Panc1 (cell line): Measurements from ENCODE around the gene CLIC4. TPM values are rescaled to one million over a fixed set of nuclear protein-coding genes. Genes with fewer than 3 reads are reported as not detected.

Experiments used
- ATAC-seq: fragments of 200-7000 bp; cut with Tn5 transposase; 2 replicates; pipeline ENCODE4 v1.9.1; 2020; ENCODE audit warnings: mild to moderate bottlenecking, moderate library complexity
- BruUV-seq: library from RNA; stranded (reverse); fragments of 400-500 nt; replicated peaks from 2 replicates; lab custom pipeline; 2021; lab: Mats Ljungman, UMichigan
- CTCF ChIA-PET: fragments of 300-600 bp; sonication (Branson Sonifier 250); formaldehyde crosslinking; loops from one replicate; lab custom pipeline; 2022; ENCODE audit warnings: antibody characterized with exemption; lab: Charles Lee
- POLR2A ChIA-PET: fragments of 300-600 bp; sonication (Branson Sonifier 250); formaldehyde crosslinking; loops from one replicate; lab custom pipeline; 2022; ENCODE audit warnings: antibody characterized with exemption; lab: Charles Lee
- DNase-seq: peaks from one replicate; pipeline ENCODE4 v3.0.0-alpha.2; 2010; ENCODE audit warnings: low read depth, low spot score
- H3K27ac ChIP-seq: 2 replicates; pipeline ENCODE4 v1.5.1; 2011; ENCODE audit warnings: mild to moderate bottlenecking, low read length, inconsistent platforms
- H3K27me3 ChIP-seq: fragments of 200-500 bp; sonication (Bioruptor generic); 2 replicates; pipeline ENCODE4 v1.6.0; 2014; ENCODE audit warnings: low read length, inconsistent platforms; ENCODE audit not compliant: control insufficient read depth, insufficient read depth
- H3K36me3 ChIP-seq: fragments of 200-500 bp; sonication (Bioruptor generic); 2 replicates; pipeline ENCODE4 v1.5.1; 2014; ENCODE audit warnings: inconsistent platforms, mild to moderate bottlenecking, low read length, moderate library complexity; ENCODE audit not compliant: control insufficient read depth, insufficient read depth
- H3K4me1 ChIP-seq: 2 replicates; pipeline ENCODE4 v1.5.1; 2011; ENCODE audit warnings: inconsistent platforms, mild to moderate bottlenecking, low read length, moderate library complexity; ENCODE audit not compliant: control insufficient read depth, insufficient read depth
- H3K4me3 ChIP-seq, 2 experiments: 2 replicates each; pipeline ENCODE4 v1.5.1; 2011 to 2012; ENCODE audit warnings: low read depth in 2 of 2, low read length in 2 of 2, mild to moderate bottlenecking in 2 of 2, inconsistent platforms in 1 of 2, moderate library complexity in 1 of 2
- H3K9me3 ChIP-seq: fragments of 200-500 bp; sonication (Bioruptor generic); 2 replicates; pipeline ENCODE4 v1.5.1; 2014; ENCODE audit warnings: low read depth, mild to moderate bottlenecking, inconsistent platforms, low read length, moderate library complexity; ENCODE audit not compliant: control insufficient read depth, insufficient read depth
- CTCF ChIP-seq: fragments of 450-650 bp; IDR thresholded peaks from 2 replicates; pipeline ENCODE4 v1.5.1; 2017; ENCODE audit warnings: mild to moderate bottlenecking
- POLR2AphosphoS5 ChIP-seq: IDR thresholded peaks from 2 replicates; pipeline ENCODE4 v1.6.1; 2012; ENCODE audit warnings: mild to moderate bottlenecking, low read depth, low read length, moderate library complexity
- REST ChIP-seq, 2 experiments: IDR thresholded peaks; 2 replicates each; pipeline ENCODE4 v1.6.1; 2011 to 2012; ENCODE audit warnings: low read depth in 2 of 2, control low read depth in 1 of 2, low read length in 1 of 2, mild to moderate bottlenecking in 1 of 2, moderate library complexity in 1 of 2; ENCODE audit not compliant: insufficient read depth in 1 of 2
- SIN3A ChIP-seq: IDR thresholded peaks from 2 replicates; pipeline ENCODE4 v1.6.1; 2012; ENCODE audit warnings: low read depth, mild to moderate bottlenecking, low read length, moderate library complexity, borderline replicate concordance; ENCODE audit not compliant: insufficient read depth
- TCF7L2 ChIP-seq: IDR thresholded peaks from 2 replicates; pipeline ENCODE4 v1.6.1; 2011; ENCODE audit warnings: mild to moderate bottlenecking, low read depth, low read length, inconsistent platforms
- in situ Hi-C: cut with HindIII; loops from 2 replicates; pipeline ENCODE4 v1.10.0; 2016; ENCODE audit warnings: low sequenced_read_pairs, low pct_unique_long_range_greater_than_20kb
- intact Hi-C: fragments of 100-400 bp; cut with micrococcal nuclease; formaldehyde crosslinking; loops from one replicate; pipeline ENCODE4 v1.10.0; 2022; ENCODE audit not compliant: unreplicated experiment
- total RNA-seq: library from RNA; stranded (reverse); gene quantifications from one replicate; pipeline ENCODE4 v1.2.1, GENCODE V29; 2021; ENCODE audit not compliant: unreplicated experiment

Gene CLIC4
- total RNA-seq, 1 experiment from 2014 or later, result 123 TPM

GRCh38 chr1:24850328-24850920, 105.2 kb downstream of the CLIC4 start:
- Histone ChIP-seq H3K27ac (no peak overlapping the region), H3K36me3 (no peaks in the 10 kb centered on the region), H3K4me1 (peaks cover 3% of the 10 kb centered on the region; the same call in 1 of the 2 replicates), H3K27me3 (no peaks in the 10 kb centered on the region), H3K4me3 (no peak overlapping the region), H3K9me3 (no peaks in the 10 kb centered on the region)
- ChIA-PET POLR2A (no interaction called here), CTCF (interaction anchor here (0.6 to 1.3 kb wide), 3 partner anchors 10 to 258 kb away, joined by 4 to 11 read pairs (median 11); no protein-coding TSS in a partner anchor)
- TF ChIP-seq SIN3A, result no peak
- no peak for TF ChIP-seq POLR2AphosphoS5
- TF ChIP-seq CTCF, result no peak
- TF ChIP-seq REST (IDR thresholded peaks at IDR 0.05; ENCODE audit: insufficient read depth in 1 of 2, low read depth in 2 of 2, low read length in 1 of 2), result no peak
- TF ChIP-seq TCF7L2, result no peak
- in situ Hi-C loops, result no loop called here
- intact Hi-C loops, result no loop called here
- no TSS peak for BruUV-seq
- DNase-seq (no peak), ATAC-seq (no peak)

GRCh38 chr1:24853649-24854048, 108.4 kb downstream of the CLIC4 start:
- in situ Hi-C loops, result no loop called here
- no TSS peak for BruUV-seq
- intact Hi-C loops, result no loop called here
- ATAC-seq (no peak), DNase-seq (no peak)
- Histone ChIP-seq H3K9me3 (no peaks in the 10 kb centered on the region), H3K4me3 (no peak overlapping the region), H3K27me3 (no peaks in the 10 kb centered on the region), H3K4me1 (peaks cover 2% of the 10 kb centered on the region; the same call in 1 of the 2 replicates), H3K36me3 (no peaks in the 10 kb centered on the region), H3K27ac (no peak overlapping the region)
- TF ChIP-seq REST (IDR thresholded peaks at IDR 0.05; ENCODE audit: insufficient read depth in 1 of 2, low read depth in 2 of 2, low read length in 1 of 2) (no peak), POLR2AphosphoS5 (no peak), TCF7L2 (no peak), CTCF (no peak), SIN3A (no peak)
- ChIA-PET POLR2A (interaction anchor here (0.6 kb wide), 1 partner anchor 515 kb away, joined by 6 read pairs; no protein-coding TSS in a partner anchor), CTCF (no interaction called here)
